GM23248 (cell line): ENCODE results near the gene MYEF2. TPM values are rescaled to one million over a fixed set of nuclear protein-coding genes. Genes with fewer than 3 reads are reported as not detected.

Experiments
- DNase-seq: peaks from one replicate; pipeline ENCODE4 v3.0.0-alpha.2; 2015
- H2AFZ ChIP-seq: fragments of 200-600 bp; sonication (generic); 2 replicates; pipeline ENCODE4 v1.6.1; 2016; ENCODE audit warnings: antibody characterized with exemption
- H3F3A ChIP-seq: fragments of 200-600 bp; sonication (generic); 2 replicates; pipeline ENCODE4 v1.6.1; 2016; ENCODE audit warnings: mild to moderate bottlenecking, antibody characterized with exemption, mixed run types; ENCODE audit not compliant: insufficient read depth
- H3K27ac ChIP-seq: fragments of 200-600 bp; sonication (generic); 2 replicates; pipeline ENCODE4 v1.5.1; 2016; ENCODE audit warnings: mild to moderate bottlenecking
- H3K27me3 ChIP-seq: fragments of 200-600 bp; sonication (generic); replicated peaks from 2 replicates; pipeline ENCODE4 v1.6.1; 2016; ENCODE audit warnings: mild to moderate bottlenecking; ENCODE audit not compliant: insufficient read depth
- H3K36me3 ChIP-seq: fragments of 200-600 bp; sonication (generic); 2 replicates; pipeline ENCODE4 v1.6.1; 2016; ENCODE audit warnings: low read depth, mild to moderate bottlenecking
- H3K4me1 ChIP-seq: fragments of 200-600 bp; sonication (generic); 2 replicates; pipeline ENCODE4 v1.6.1; 2016; ENCODE audit warnings: mild to moderate bottlenecking; ENCODE audit not compliant: insufficient read depth
- H3K4me2 ChIP-seq: fragments of 200-600 bp; sonication (generic); one replicate; pipeline ENCODE4 v1.6.1; 2016; ENCODE audit warnings: mild to moderate bottlenecking; ENCODE audit not compliant: unreplicated experiment
- H3K4me3 ChIP-seq: fragments of 200-600 bp; sonication (generic); 2 replicates; pipeline ENCODE4 v1.5.1; 2016; ENCODE audit warnings: mild to moderate bottlenecking
- H3K79me2 ChIP-seq: fragments of 200-600 bp; sonication (generic); 2 replicates; pipeline ENCODE4 v1.6.1; 2016; ENCODE audit warnings: mild to moderate bottlenecking; ENCODE audit not compliant: insufficient read depth
- H3K9ac ChIP-seq: fragments of 200-600 bp; sonication (generic); 2 replicates; pipeline ENCODE4 v1.6.1; 2016; ENCODE audit warnings: mild to moderate bottlenecking
- H3K9me2 ChIP-seq: fragments of 200-600 bp; sonication (generic); 2 replicates; pipeline ENCODE4 v1.6.1; 2016; ENCODE audit warnings: mixed run types, mild to moderate bottlenecking, moderate library complexity; ENCODE audit not compliant: insufficient read depth
- H3K9me3 ChIP-seq: fragments of 200-600 bp; sonication (generic); one replicate; pipeline ENCODE4 v1.6.1; 2017; ENCODE audit warnings: low read depth
- H4K20me1 ChIP-seq: fragments of 200-600 bp; sonication (generic); 2 replicates; pipeline ENCODE4 v1.6.0; 2016; ENCODE audit not compliant: insufficient read depth
- EZH2 ChIP-seq: fragments of 200-600 bp; sonication (generic); IDR thresholded peaks from 2 replicates; pipeline ENCODE4 v1.6.1; 2018; ENCODE audit warnings: antibody characterized with exemption, mild to moderate bottlenecking; ENCODE audit not compliant: insufficient read depth, poor library complexity, severe bottlenecking
- EZH2phosphoT487 ChIP-seq: fragments of 200-600 bp; sonication (generic); IDR thresholded peaks from 2 replicates; pipeline ENCODE4 v1.6.1; 2018; ENCODE audit warnings: antibody characterized with exemption, moderate library complexity, mild to moderate bottlenecking, low read depth; ENCODE audit not compliant: insufficient read depth
- WGBS, 2 experiments: methylation state at CpG; one replicate each; pipeline ENCODE4 v1.1.6; 2015 to 2017; ENCODE audit warnings: low lambda C conversion rate in 2 of 2, low coverage in 1 of 2; ENCODE audit errors: missing lambda C conversion rate in 2 of 2; 5-methylcytosine and 5-hydroxymethylcytosine counted together
- in situ Hi-C: fragments of 300-500 bp; cut with MboI; formaldehyde crosslinking; loops from 2 replicates; pipeline ENCODE4 v1.15.0; 2020
- polyA plus RNA-seq: library from polyadenylated mRNA; unstranded; fragments of >200 nt; fragmentation: Nextera tagmentation; extraction: Ambion mirVana; gene quantifications from 2 replicates; pipeline ENCODE4 v1.2.1, GENCODE V29; 2016
- total RNA-seq: library from RNA; depleted of rRNA; stranded (reverse); fragments of >200 nt; shearing (Covaris generic); gene quantifications from 2 replicates; pipeline ENCODE4 v1.2.3, GENCODE V29; 2014

MYEF2 gene
- total and polyA plus RNA-seq, 2 experiments from 2014 or later = 1.7 to 1.8 TPM

- WGBS, 2 experiments = 6 to 8% methylated on average over 15 of the region's 15 CpGs
- H2AFZ ChIP-seq = no peak overlapping the region
- in situ Hi-C loops = no loop called here
These were observed 13.0 kb upstream of the MYEF2 start for GRCh38 chr15:48190932-48191573.

GRCh38 chr15:48186271-48186670, 8.2 kb upstream of the MYEF2 start:
- TF ChIP-seq EZH2 (no peak), EZH2phosphoT487 (no peak)
- no peak overlapping the region for H3K27ac ChIP-seq

More at GRCh38 chr15:48190932-48191573, 13.0 kb upstream of the MYEF2 start:
- Histone ChIP-seq H3K4me3 (no peak overlapping the region), H3K36me3 (no peaks in the 10 kb centered on the region), H3K79me2 (no peaks in the 10 kb centered on the region), H4K20me1 (no peaks in the 10 kb centered on the region), H3K4me2 (no peak overlapping the region), H3K9me3 (no peaks in the 10 kb centered on the region), H3K9me2 (no peaks in the 10 kb centered on the region; the same call in 1 of the 2 replicates), H3K27ac (no peak overlapping the region), H3K4me1 (no peaks in the 10 kb centered on the region), H3F3A (no peaks in the 10 kb centered on the region), H3K27me3 (no peaks in the 10 kb centered on the region), H3K9ac (no peak overlapping the region)
- TF ChIP-seq EZH2phosphoT487 (no peak), EZH2 (no peak)
- DNase-seq = peak; percentile 66

GRCh38 chr15:48185529-48185928, 7.4 kb upstream of the MYEF2 start:
- no peaks in the 10 kb centered on the region for H3K9me3 ChIP-seq
- 30 to 32% methylated on average over 3 of the region's 3 CpGs for WGBS, 2 experiments
- no peaks in the 10 kb centered on the region for H3K4me1 ChIP-seq
- H3K79me2 ChIP-seq = no peaks in the 10 kb centered on the region
- H3K27ac ChIP-seq = no peak overlapping the region
- no peak overlapping the region for H3K4me3 ChIP-seq
- H4K20me1 ChIP-seq = no peaks in the 10 kb centered on the region
- H2AFZ ChIP-seq = no peak overlapping the region
- TF ChIP-seq EZH2 = no peak
- TF ChIP-seq EZH2phosphoT487 = no peak
- H3K4me2 ChIP-seq = no peak overlapping the region
- no peak overlapping the region for H3K9ac ChIP-seq
- in situ Hi-C loops = no loop called here
- H3K27me3 ChIP-seq = no peaks in the 10 kb centered on the region
- no peaks in the 10 kb centered on the region for H3K36me3 ChIP-seq
- no peaks in the 10 kb centered on the region for H3K9me2 ChIP-seq
- H3F3A ChIP-seq = no peaks in the 10 kb centered on the region
- no peak for DNase-seq

More at GRCh38 chr15:48186271-48186670, 8.2 kb upstream of the MYEF2 start:
- in situ Hi-C loops = no loop called here
- Histone ChIP-seq H3K9ac (no peak overlapping the region), H3K4me1 (no peaks in the 10 kb centered on the region), H3F3A (no peaks in the 10 kb centered on the region), H3K4me3 (no peak overlapping the region), H3K79me2 (no peaks in the 10 kb centered on the region), H4K20me1 (no peaks in the 10 kb centered on the region), H2AFZ (no peak overlapping the region), H3K36me3 (no peaks in the 10 kb centered on the region), H3K4me2 (no peak overlapping the region), H3K27me3 (no peaks in the 10 kb centered on the region), H3K9me2 (no peaks in the 10 kb centered on the region), H3K9me3 (no peaks in the 10 kb centered on the region)
- WGBS, 2 experiments = 46 to 67% methylated on average over 3 of the region's 3 CpGs
- DNase-seq = no peak

- in situ Hi-C loops = no loop called here
- WGBS, 2 experiments = 40 to 49% methylated on average over 2 of the region's 2 CpGs
- no peak for DNase-seq
- no peaks in the 10 kb centered on the region for H3F3A ChIP-seq
- no peak overlapping the region for H3K27ac ChIP-seq
- H2AFZ ChIP-seq = no peak overlapping the region
- H3K4me1 ChIP-seq = no peaks in the 10 kb centered on the region
- no peak overlapping the region for H3K9ac ChIP-seq
- no peak for TF ChIP-seq EZH2phosphoT487
- TF ChIP-seq EZH2 = no peak
- H3K4me2 ChIP-seq = no peak overlapping the region
- H3K9me2 ChIP-seq = no peaks in the 10 kb centered on the region
- no peaks in the 10 kb centered on the region for H3K79me2 ChIP-seq
- no peaks in the 10 kb centered on the region for H3K36me3 ChIP-seq
- H3K4me3 ChIP-seq = no peak overlapping the region
- peaks cover 11% of the 10 kb centered on the region; the same call in 1 of the 2 replicates for H3K27me3 ChIP-seq
- no peaks in the 10 kb centered on the region for H3K9me3 ChIP-seq
- H4K20me1 ChIP-seq = no peaks in the 10 kb centered on the region
These were observed 4.7 kb upstream of the MYEF2 start for GRCh38 chr15:48182749-48183148.

- Histone ChIP-seq H4K20me1 (no peaks in the 10 kb centered on the region), H3K4me2 (peak overlapping the region; percentile 82), H3K9me3 (no peaks in the 10 kb centered on the region), H3K79me2 (no peaks in the 10 kb centered on the region), H3K27me3 (peaks cover 11% of the 10 kb centered on the region; the same call in 1 of the 2 replicates), H3K36me3 (no peaks in the 10 kb centered on the region), H3K4me3 (peak overlapping the region; percentile 76), H3K9ac (no peak overlapping the region), H2AFZ (peak overlapping the region; percentile 84), H3K4me1 (peaks cover 5% of the 10 kb centered on the region; the same call in 1 of the 2 replicates), H3F3A (no peaks in the 10 kb centered on the region), H3K9me2 (no peaks in the 10 kb centered on the region), H3K27ac (no peak overlapping the region)
- in situ Hi-C loops = no loop called here
- DNase-seq = no peak
- no peak for TF ChIP-seq EZH2phosphoT487
- TF ChIP-seq EZH2 = no peak
- WGBS, 2 experiments = 94 to 100% methylated on average over 1 of the region's 1 CpG
These were observed 495 bp upstream of the MYEF2 start for GRCh38 chr15:48178648-48178931.
